A204.1 (cell line): Measurements from ENCODE around the gene MACROD2.

ENCODE experiments used
- FAIRE-seq: peaks from 2 replicates; lab custom pipeline; 2012; peaks lifted over from hg19 to GRCh38; lab: Jason Lieb, UNC

The MACROD2 gene

GRCh38 chr20:15597306-15597705, 1602.0 kb downstream of the MACROD2 start:
- FAIRE-seq: no peak

GRCh38 chr20:15599961-15600360, 1604.6 kb downstream of the MACROD2 start:
- no peak for FAIRE-seq

GRCh38 chr20:15600565-15600964, 1605.2 kb downstream of the MACROD2 start:
- no peak for FAIRE-seq

GRCh38 chr20:15603506-15603905, 1608.2 kb downstream of the MACROD2 start:
- no peak for FAIRE-seq

- no peak for FAIRE-seq
Observed at GRCh38 chr20:15603978-15604805, 1608.9 kb downstream of the MACROD2 start.

- FAIRE-seq: no peak
Observed at GRCh38 chr20:15609921-15610320, 1614.6 kb downstream of the MACROD2 start.

- no peak for FAIRE-seq
Observed at GRCh38 chr20:15610787-15611186, 1615.5 kb downstream of the MACROD2 start.

GRCh38 chr20:15611541-15611940, 1616.2 kb downstream of the MACROD2 start:
- no peak for FAIRE-seq

- no peak for FAIRE-seq
Observed at GRCh38 chr20:15612198-15612597, 1616.9 kb downstream of the MACROD2 start.

GRCh38 chr20:15612769-15613168, 1617.5 kb downstream of the MACROD2 start:
- FAIRE-seq: no peak

- FAIRE-seq: no peak
Observed at GRCh38 chr20:15613530-15613929, 1618.2 kb downstream of the MACROD2 start.

- no peak for FAIRE-seq
Observed at GRCh38 chr20:15616626-15617025, 1621.3 kb downstream of the MACROD2 start.

- FAIRE-seq: no peak
Observed at GRCh38 chr20:15618110-15618509, 1622.8 kb downstream of the MACROD2 start.

GRCh38 chr20:15618912-15619311, 1623.6 kb downstream of the MACROD2 start:
- no peak for FAIRE-seq

- no peak for FAIRE-seq
Observed at GRCh38 chr20:15619341-15619740, 1624.0 kb downstream of the MACROD2 start.

- no peak for FAIRE-seq
Observed at GRCh38 chr20:15619816-15620215, 1624.5 kb downstream of the MACROD2 start.

- no peak for FAIRE-seq
Observed at GRCh38 chr20:15622368-15622767, 1627.1 kb downstream of the MACROD2 start.

GRCh38 chr20:15623215-15623614, 1627.9 kb downstream of the MACROD2 start:
- no peak for FAIRE-seq

GRCh38 chr20:15625981-15626380, 1630.7 kb downstream of the MACROD2 start:
- no peak for FAIRE-seq

GRCh38 chr20:15627089-15627488, 1631.8 kb downstream of the MACROD2 start:
- FAIRE-seq: no peak

- FAIRE-seq: no peak
Observed at GRCh38 chr20:15627501-15627903, 1632.2 kb downstream of the MACROD2 start.

- no peak for FAIRE-seq
Observed at GRCh38 chr20:15628851-15629353, 1633.6 kb downstream of the MACROD2 start.

- FAIRE-seq: no peak
Observed at GRCh38 chr20:15630360-15630759, 1635.0 kb downstream of the MACROD2 start.

GRCh38 chr20:15632680-15633079, 1637.4 kb downstream of the MACROD2 start:
- no peak for FAIRE-seq
